Endothelial cell of umbilical vein (primary cell): ENCODE measurements around the gene CALML6. TPM values are rescaled to one million over a fixed set of nuclear protein-coding genes. Genes with fewer than 3 reads are reported as not detected.

ENCODE experiments used
- BruUV-seq: library from RNA; stranded (reverse); fragments of 400-500 nt; replicated peaks from 2 replicates; lab custom pipeline; 2021; lab: Mats Ljungman, UMichigan
- CTCF ChIA-PET: fragments of 300-600, 350-600 bp; sonication (Branson Sonifier 250); formaldehyde crosslinking; loops from one replicate; lab custom pipeline; 2021; ENCODE audit warnings: antibody characterized with exemption, inconsistent platforms; lab: Charles Lee
- POLR2A ChIA-PET: fragments of 300-600, 350-600 bp; sonication (Branson Sonifier 250); formaldehyde crosslinking; loops from one replicate; lab custom pipeline; 2021; ENCODE audit warnings: antibody characterized with exemption, inconsistent platforms; lab: Charles Lee
- DNase-seq: peaks from one replicate; pipeline ENCODE4 v3.0.0-alpha.2; 2011; ENCODE audit warnings: low read depth, low spot score
- FAIRE-seq: peaks from 2 replicates; lab custom pipeline; 2011; peaks lifted over from hg19 to GRCh38; lab: Jason Lieb, UNC
- H2AFZ ChIP-seq: 2 replicates; pipeline ENCODE4 v1.6.0; 2012; ENCODE audit warnings: low read depth, low read length, control low read depth, inconsistent platforms
- H3K27ac ChIP-seq: 2 replicates; pipeline ENCODE4 v1.5.1; 2011; ENCODE audit warnings: low read depth, mild to moderate bottlenecking, control low read depth, low read length, moderate library complexity; ENCODE audit not compliant: insufficient read depth
- H3K27me3 ChIP-seq, 2 experiments: 2 replicates each; pipeline versions ENCODE4 v1.6.0 to v1.6.1; 2011; ENCODE audit warnings: low read length in 2 of 2, mixed read lengths in 1 of 2; ENCODE audit not compliant: control insufficient read depth in 2 of 2, insufficient read depth in 2 of 2
- H3K36me3 ChIP-seq, 2 experiments: 2 replicates in 1 of 2; 3 replicates in 1 of 2; pipeline ENCODE4 v1.5.1; 2011; ENCODE audit warnings: low read length in 2 of 2, mild to moderate bottlenecking in 1 of 2, moderate library complexity in 1 of 2; ENCODE audit not compliant: control insufficient read depth in 2 of 2, insufficient read depth in 2 of 2; ENCODE audit errors: extremely low read depth in 1 of 2
- H3K4me1 ChIP-seq: 3 replicates; pipeline ENCODE4 v1.5.1; 2011; ENCODE audit warnings: mild to moderate bottlenecking, low read length; ENCODE audit not compliant: control insufficient read depth, insufficient read depth; ENCODE audit errors: extremely low read depth
- H3K4me2 ChIP-seq: 2 replicates; pipeline ENCODE4 v1.6.1; 2011; ENCODE audit warnings: low read length, control low read depth, mixed read lengths; ENCODE audit not compliant: insufficient read depth
- H3K4me3 ChIP-seq, 3 experiments: fragments of 200-600 bp in 1 of 3; sonication (generic), shearing (Covaris generic) in 1 of 3; replicated peaks in 1 of 3; 2 replicates each; pipeline ENCODE4 v1.5.1; 2011 to 2016; ENCODE audit warnings: control low read depth in 3 of 3, low read length in 3 of 3, mild to moderate bottlenecking in 2 of 3, inconsistent platforms in 1 of 3, low read depth in 1 of 3, moderate library complexity in 1 of 3; ENCODE audit not compliant: insufficient read depth in 1 of 3
- H3K79me2 ChIP-seq: 2 replicates; pipeline ENCODE4 v1.6.0; 2012; ENCODE audit warnings: low read length, inconsistent platforms; ENCODE audit not compliant: control insufficient read depth, insufficient read depth
- H3K9ac ChIP-seq: replicated peaks from 2 replicates; pipeline ENCODE3; 2011; ENCODE audit warnings: low read length, control low read depth; ENCODE audit not compliant: insufficient read depth; ENCODE audit errors: extremely low read depth
- H3K9me1 ChIP-seq: replicated peaks from 3 replicates; pipeline ENCODE4 v1.6.0; 2011; ENCODE audit warnings: mild to moderate bottlenecking, low read length; ENCODE audit not compliant: control insufficient read depth, insufficient read depth; ENCODE audit errors: extremely low read depth
- H3K9me3 ChIP-seq: replicated peaks from 2 replicates; pipeline ENCODE4 v1.5.1; 2012; ENCODE audit warnings: low read length, inconsistent platforms; ENCODE audit not compliant: control insufficient read depth, insufficient read depth
- H4K20me1 ChIP-seq: replicated peaks from 2 replicates; pipeline ENCODE3; 2011; ENCODE audit warnings: mild to moderate bottlenecking, low read length; ENCODE audit not compliant: control insufficient read depth, insufficient read depth; ENCODE audit errors: extremely low read depth
- EZH2 ChIP-seq: IDR thresholded peaks from 2 replicates; pipeline ENCODE4 v1.6.1; 2012; ENCODE audit warnings: borderline replicate concordance, low read depth, mild to moderate bottlenecking, moderate library complexity, low read length, inconsistent platforms; ENCODE audit not compliant: severe bottlenecking
- FOS ChIP-seq: IDR thresholded peaks from 2 replicates; pipeline ENCODE4 v1.6.1; 2011; ENCODE audit warnings: mild to moderate bottlenecking, low read length, moderate library complexity, borderline replicate concordance; ENCODE audit not compliant: insufficient read depth
- GATA2 ChIP-seq: IDR thresholded peaks from 2 replicates; pipeline ENCODE4 v1.7.0; 2011; ENCODE audit warnings: low read depth, mild to moderate bottlenecking, moderate library complexity, mixed read lengths, low read length; ENCODE audit not compliant: insufficient read length, insufficient read depth
- JUN ChIP-seq: IDR thresholded peaks from 2 replicates; pipeline ENCODE4 v1.6.1; 2011; ENCODE audit warnings: borderline replicate concordance, low read depth; ENCODE audit not compliant: insufficient read length, insufficient read depth
- MYC ChIP-seq: IDR thresholded peaks from one replicate; pipeline ENCODE4 v1.6.1; 2011; ENCODE audit warnings: mild to moderate bottlenecking, low read depth, low read length
- POLR2A ChIP-seq: IDR thresholded peaks from 2 replicates; pipeline ENCODE4 v1.6.1; 2012; ENCODE audit warnings: low read depth, mild to moderate bottlenecking, control low read depth, low read length
- POLR2AphosphoS5 ChIP-seq: IDR thresholded peaks from 2 replicates; pipeline ENCODE4 v1.6.1; 2012; ENCODE audit warnings: low read depth, mild to moderate bottlenecking, control low read depth, low read length, moderate library complexity; ENCODE audit not compliant: insufficient read depth
- dilution Hi-C: fragments of 300-500 bp; cut with MboI; formaldehyde crosslinking; loops from one replicate; pipeline ENCODE4 v1.15.0; 2019; ENCODE audit warnings: low sequenced_read_pairs; ENCODE audit not compliant: extremely low pct_ligation_motif_present
- intact Hi-C: fragments of 100-400 bp; cut with micrococcal nuclease; formaldehyde crosslinking; loops from one replicate; pipeline ENCODE4 v1.10.0; 2022
- polyA plus RNA-seq, 4 experiments: library from polyadenylated mRNA; depleted of rRNA in 3 of 4; stranded (reverse) in 3 of 4; unstranded in 1 of 4; fragments of >200 nt; gene quantifications; 2 replicates each; pipeline versions ENCODE4 v1.2.1 to v1.2.3, GENCODE V29; 2011 to 2012; ENCODE audit warnings: missing spikeins in 1 of 4
- total RNA-seq: library from RNA; stranded (reverse); gene quantifications from 2 replicates; pipeline ENCODE4 v1.2.3, GENCODE V29; 2021
- TF ChIP-seq, protein P1 (sequence below), 2 donors: IDR thresholded peaks; 1 replicate in 1 of 2; 2 replicates in 1 of 2; pipeline ENCODE4 v1.5.1; 2011; ENCODE audit warnings: low read length in 2 of 2, mild to moderate bottlenecking in 2 of 2, moderate library complexity in 2 of 2, control low read depth in 1 of 2, inconsistent platforms in 1 of 2, low read depth in 1 of 2; ENCODE audit not compliant: insufficient read depth in 1 of 2; ENCODE audit errors: extremely low read depth in 1 of 2
- TF ChIP-seq, protein P2 (sequence below): IDR thresholded peaks from 2 replicates; pipeline ENCODE4 v1.6.1; 2011; ENCODE audit not compliant: insufficient read depth, insufficient read length

Gene CALML6
- total and polyA plus RNA-seq, 2 donors (not counting 3 experiments of a cell fraction or from before 2014, with no cell fraction given), result 0.36 to 0.44 TPM

DNA sequence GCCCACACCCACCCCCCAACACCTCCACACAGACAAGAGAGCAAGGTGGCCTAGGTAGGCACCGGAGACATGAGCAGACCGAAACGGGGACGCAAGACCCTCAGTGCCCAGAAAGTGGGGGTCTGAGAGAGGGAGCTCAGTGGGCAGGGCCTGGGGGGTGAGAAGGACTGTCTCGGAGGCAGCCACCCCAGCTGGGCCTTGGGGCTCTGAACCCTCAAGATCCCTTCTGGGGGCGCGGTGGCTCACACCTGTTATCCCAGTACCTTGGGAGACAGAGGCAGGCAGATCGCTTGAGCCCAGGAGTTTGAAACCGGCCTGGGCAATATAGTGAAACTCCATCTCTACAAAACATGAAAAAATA, 15.1 kb upstream of the CALML6 start:
- no TSS peak for BruUV-seq
- ChIA-PET POLR2A (no interaction called here), CTCF (interaction anchor here (1.7 kb wide), 1 partner anchor 9 kb away, joined by 6 read pairs; no protein-coding TSS in a partner anchor)
- Histone ChIP-seq H3K9ac (no peak overlapping the region), H3K9me1 (no peaks in the 10 kb centered on the region), H3K4me2 (no peak overlapping the region), H2AFZ (no peak overlapping the region), H3K9me3 (no peaks in the 10 kb centered on the region), H3K27me3 (no peaks in the 10 kb centered on the region), H3K4me3 (no peak overlapping the region), H4K20me1 (no peaks in the 10 kb centered on the region), H3K27ac (no peak overlapping the region), H3K36me3 (no peaks in the 10 kb centered on the region), H3K4me1 (no peaks in the 10 kb centered on the region), H3K79me2 (no peaks in the 10 kb centered on the region)
- FAIRE-seq (no peak), DNase-seq (no peak)
- dilution Hi-C loops (no loop called here), intact Hi-C loops (no loop called here)
- no peak for TF ChIP-seq JUN
- TF ChIP-seq, protein P1, sequence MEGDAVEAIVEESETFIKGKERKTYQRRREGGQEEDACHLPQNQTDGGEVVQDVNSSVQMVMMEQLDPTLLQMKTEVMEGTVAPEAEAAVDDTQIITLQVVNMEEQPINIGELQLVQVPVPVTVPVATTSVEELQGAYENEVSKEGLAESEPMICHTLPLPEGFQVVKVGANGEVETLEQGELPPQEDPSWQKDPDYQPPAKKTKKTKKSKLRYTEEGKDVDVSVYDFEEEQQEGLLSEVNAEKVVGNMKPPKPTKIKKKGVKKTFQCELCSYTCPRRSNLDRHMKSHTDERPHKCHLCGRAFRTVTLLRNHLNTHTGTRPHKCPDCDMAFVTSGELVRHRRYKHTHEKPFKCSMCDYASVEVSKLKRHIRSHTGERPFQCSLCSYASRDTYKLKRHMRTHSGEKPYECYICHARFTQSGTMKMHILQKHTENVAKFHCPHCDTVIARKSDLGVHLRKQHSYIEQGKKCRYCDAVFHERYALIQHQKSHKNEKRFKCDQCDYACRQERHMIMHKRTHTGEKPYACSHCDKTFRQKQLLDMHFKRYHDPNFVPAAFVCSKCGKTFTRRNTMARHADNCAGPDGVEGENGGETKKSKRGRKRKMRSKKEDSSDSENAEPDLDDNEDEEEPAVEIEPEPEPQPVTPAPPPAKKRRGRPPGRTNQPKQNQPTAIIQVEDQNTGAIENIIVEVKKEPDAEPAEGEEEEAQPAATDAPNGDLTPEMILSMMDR (IDR thresholded peaks at IDR 0.05; ENCODE audit: extremely low read depth in 1 of 2, insufficient read depth in 1 of 2, low read depth in 1 of 2, low read length in 2 of 2), result no peak
- TF ChIP-seq, protein P2, sequence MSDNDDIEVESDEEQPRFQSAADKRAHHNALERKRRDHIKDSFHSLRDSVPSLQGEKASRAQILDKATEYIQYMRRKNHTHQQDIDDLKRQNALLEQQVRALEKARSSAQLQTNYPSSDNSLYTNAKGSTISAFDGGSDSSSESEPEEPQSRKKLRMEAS, result no peak
- no peak for TF ChIP-seq POLR2A
- no peak for TF ChIP-seq FOS
- TF ChIP-seq GATA2, result no peak
- TF ChIP-seq EZH2, result no peak
- no peak for TF ChIP-seq MYC
- TF ChIP-seq POLR2AphosphoS5, result no peak
